ENCODE measurements around the gene SLC34A2.
"Not testable (repeated sequence)": the region's sequence is repeated elsewhere in the genome, so short reads cannot be mapped to it uniquely, and the experiment has no call there.

Gene SLC34A2

GRCh38 chr4:25654971-25655963 is at the start of gene SLC34A2:
Gene SLC34A2, plus strand, starts transcription at chr4:25655851. Its CDS starts 6,650 bp downstream, at chr4:25662501.
- DNase-seq: peak; percentile 63 to 80

- DNase-seq: peak; percentile 18 to 57
Measured at GRCh38 chr4:25608644-25609043, 47.0 kb upstream of the SLC34A2 start.

GRCh38 chr4:25609976-25610375 is 45.7 kb upstream of the SLC34A2 start:
- DNase-seq: no peak

- DNase-seq: not testable (repeated sequence)
Measured at GRCh38 chr4:25613613-25614012, 42.0 kb upstream of the SLC34A2 start.

- DNase-seq: no peak
Measured at GRCh38 chr4:25614807-25615206, 40.8 kb upstream of the SLC34A2 start.

GRCh38 chr4:25621027-25621930 is 34.4 kb upstream of the SLC34A2 start:
- DNase-seq: no peak

- no peak for DNase-seq
Measured at GRCh38 chr4:25624616-25625015, 31.0 kb upstream of the SLC34A2 start.

GRCh38 chr4:25628451-25628850 is 27.2 kb upstream of the SLC34A2 start:
- no peak for DNase-seq

GRCh38 chr4:25632135-25632534 is 23.5 kb upstream of the SLC34A2 start:
- DNase-seq: no peak

GRCh38 chr4:25633541-25633940 is 22.1 kb upstream of the SLC34A2 start:
- no peak for DNase-seq

- DNase-seq: no peak
Measured at GRCh38 chr4:25635501-25635900, 20.1 kb upstream of the SLC34A2 start.

GRCh38 chr4:25637581-25638220 is 17.9 kb upstream of the SLC34A2 start:
- DNase-seq: no peak

- no peak for DNase-seq
Measured at GRCh38 chr4:25638221-25638601, 17.4 kb upstream of the SLC34A2 start.

- no peak for DNase-seq
Measured at GRCh38 chr4:25638806-25639205, 16.8 kb upstream of the SLC34A2 start.

- no peak for DNase-seq
Measured at GRCh38 chr4:25650311-25650710, 5.3 kb upstream of the SLC34A2 start.

- no peak for DNase-seq
Measured at GRCh38 chr4:25651682-25652081, 4.0 kb upstream of the SLC34A2 start.

GRCh38 chr4:25654031-25654970 is 1.4 kb upstream of the SLC34A2 start:
- DNase-seq: no peak

GRCh38 chr4:25656031-25656430 is 380 bp downstream of the SLC34A2 start:
- DNase-seq: peak in 1 of 2 experiments; percentile 63

GRCh38 chr4:25658357-25658771 is 2.7 kb downstream of the SLC34A2 start:
- no peak for DNase-seq

GRCh38 chr4:25658777-25659176 is 3.1 kb downstream of the SLC34A2 start:
- DNase-seq: no peak

GRCh38 chr4:25661441-25661840 is 5.8 kb downstream of the SLC34A2 start:
- DNase-seq: not testable (repeated sequence)

- DNase-seq: no peak
Measured at GRCh38 chr4:25662306-25662705, 6.7 kb downstream of the SLC34A2 start.
